Osteoblast (primary cell): ENCODE results near the gene LYSMD3. TPM values are rescaled to one million over a fixed set of nuclear protein-coding genes. Genes with fewer than 3 reads are reported as not detected.

Source experiments
- DNase-seq: peaks from one replicate; pipeline ENCODE4 v3.0.0; 2011; ENCODE audit warnings: low spot score, mixed read lengths; ENCODE audit not compliant: insufficient read length; ENCODE audit errors: missing footprints
- H2AFZ ChIP-seq: 2 replicates; pipeline ENCODE4 v1.6.0; 2011; ENCODE audit warnings: mild to moderate bottlenecking, low read length
- H3K27ac ChIP-seq: 2 replicates; pipeline ENCODE4 v1.5.1; 2011; ENCODE audit warnings: mild to moderate bottlenecking, low read depth, low read length, moderate library complexity
- H3K27me3 ChIP-seq: 2 replicates; pipeline ENCODE4 v1.6.0; 2012; ENCODE audit warnings: mild to moderate bottlenecking, control low read depth, inconsistent platforms, low read length, moderate library complexity; ENCODE audit not compliant: insufficient read depth
- H3K36me3 ChIP-seq: 2 replicates; pipeline ENCODE4 v1.5.1; 2011; ENCODE audit warnings: mild to moderate bottlenecking, low read length, control low read depth, moderate library complexity; ENCODE audit not compliant: insufficient read depth
- H3K4me1 ChIP-seq: 2 replicates; pipeline ENCODE4 v1.5.1; 2011; ENCODE audit warnings: mild to moderate bottlenecking, low read length, control low read depth, moderate library complexity; ENCODE audit not compliant: insufficient read depth
- H3K4me2 ChIP-seq: 2 replicates; pipeline ENCODE4 v1.6.0; 2011; ENCODE audit warnings: mild to moderate bottlenecking, low read length; ENCODE audit not compliant: insufficient read depth
- H3K4me3 ChIP-seq: fragments of 200-600 bp; sonication (generic); 3 replicates; pipeline ENCODE4 v1.5.1; 2012; ENCODE audit warnings: mild to moderate bottlenecking, low read length, inconsistent platforms; ENCODE audit not compliant: insufficient read depth
- H3K79me2 ChIP-seq: 2 replicates; pipeline ENCODE4 v1.6.0; 2012; ENCODE audit warnings: mild to moderate bottlenecking, low read length, control low read depth, inconsistent platforms; ENCODE audit not compliant: insufficient read depth
- H3K9me3 ChIP-seq: 2 replicates; pipeline ENCODE4 v1.5.1; 2011; ENCODE audit warnings: low read depth, low read length, control low read depth
- H4K20me1 ChIP-seq: 2 replicates; pipeline ENCODE4 v1.6.0; 2012; ENCODE audit warnings: mild to moderate bottlenecking, low read length, control low read depth; ENCODE audit not compliant: insufficient read depth
- CTCF ChIP-seq: IDR thresholded peaks from 2 replicates; pipeline ENCODE4 v1.5.1; 2011; ENCODE audit warnings: mild to moderate bottlenecking, low read depth, low read length, moderate library complexity; ENCODE audit errors: extremely low read depth
- total RNA-seq: library from RNA; depleted of rRNA; stranded (reverse); fragments of >200 nt; gene quantifications from 2 replicates; pipeline ENCODE4 v1.2.3, GENCODE V29; 2012

The LYSMD3 gene
- total RNA-seq, 1 donor, result 17.7 TPM

GRCh38 chr5:90553711-90554110, 24.3 kb upstream of the LYSMD3 start:
- no peak for TF ChIP-seq CTCF
- Histone ChIP-seq H2AFZ (no peak overlapping the region), H3K27me3 (peaks cover 36% of the 10 kb centered on the region), H3K4me1 (no peaks in the 10 kb centered on the region), H3K4me2 (no peak overlapping the region), H3K27ac (no peak overlapping the region), H3K9me3 (no peaks in the 10 kb centered on the region), H4K20me1 (no peaks in the 10 kb centered on the region), H3K4me3 (no peak overlapping the region), H3K79me2 (no peaks in the 10 kb centered on the region), H3K36me3 (no peaks in the 10 kb centered on the region)
- DNase-seq, result no peak

GRCh38 chr5:90551376-90551775, 22.0 kb upstream of the LYSMD3 start:
- H3K4me3 ChIP-seq, result no peak overlapping the region
- H3K4me1 ChIP-seq, result peaks cover 8% of the 10 kb centered on the region
- no peaks in the 10 kb centered on the region for H3K9me3 ChIP-seq
- H4K20me1 ChIP-seq, result no peaks in the 10 kb centered on the region
- TF ChIP-seq CTCF, result no peak
- H3K36me3 ChIP-seq, result no peaks in the 10 kb centered on the region
- no peak overlapping the region for H3K27ac ChIP-seq
- no peaks in the 10 kb centered on the region for H3K79me2 ChIP-seq
- peaks cover 16% of the 10 kb centered on the region for H3K27me3 ChIP-seq
- no peak for DNase-seq
- no peak overlapping the region for H3K4me2 ChIP-seq
- no peak overlapping the region for H2AFZ ChIP-seq

- TF ChIP-seq CTCF, result no peak
- Histone ChIP-seq H3K27me3 (peaks cover 12% of the 10 kb centered on the region), H3K4me3 (no peak overlapping the region), H3K36me3 (no peaks in the 10 kb centered on the region), H2AFZ (no peak overlapping the region), H3K4me1 (peaks cover 8% of the 10 kb centered on the region), H3K9me3 (no peaks in the 10 kb centered on the region), H3K79me2 (no peaks in the 10 kb centered on the region), H4K20me1 (no peaks in the 10 kb centered on the region), H3K4me2 (no peak overlapping the region), H3K27ac (no peak overlapping the region)
- DNase-seq, result no peak
Observed at GRCh38 chr5:90550963-90551362, 21.6 kb upstream of the LYSMD3 start.

- H3K4me2 ChIP-seq, result no peak overlapping the region
- H3K79me2 ChIP-seq, result no peaks in the 10 kb centered on the region
- no peak overlapping the region for H3K4me3 ChIP-seq
- no peaks in the 10 kb centered on the region for H4K20me1 ChIP-seq
- no peak overlapping the region for H2AFZ ChIP-seq
- H3K9me3 ChIP-seq, result no peaks in the 10 kb centered on the region
- no peak for DNase-seq
- peaks cover 19% of the 10 kb centered on the region for H3K27me3 ChIP-seq
- no peak overlapping the region for H3K27ac ChIP-seq
- H3K36me3 ChIP-seq, result no peaks in the 10 kb centered on the region
- peaks cover 8% of the 10 kb centered on the region for H3K4me1 ChIP-seq
- TF ChIP-seq CTCF, result no peak
Observed at GRCh38 chr5:90549729-90550275, 20.4 kb upstream of the LYSMD3 start.
